GM19372 (cell line): ENCODE data around the gene NEMF.
"Not testable (repeated sequence)": the region's sequence is repeated elsewhere in the genome, so short reads cannot be mapped to it uniquely, and the experiment has no call there.

Experiments
- ATAC-seq: cut with Tn5 transposase; IDR thresholded peaks from one replicate; pipeline ENCODE4 v1.9.1; 2021; ENCODE audit warnings: mild to moderate bottlenecking, low read depth, moderate library complexity; ENCODE audit not compliant: unreplicated experiment

NEMF gene

DNA sequence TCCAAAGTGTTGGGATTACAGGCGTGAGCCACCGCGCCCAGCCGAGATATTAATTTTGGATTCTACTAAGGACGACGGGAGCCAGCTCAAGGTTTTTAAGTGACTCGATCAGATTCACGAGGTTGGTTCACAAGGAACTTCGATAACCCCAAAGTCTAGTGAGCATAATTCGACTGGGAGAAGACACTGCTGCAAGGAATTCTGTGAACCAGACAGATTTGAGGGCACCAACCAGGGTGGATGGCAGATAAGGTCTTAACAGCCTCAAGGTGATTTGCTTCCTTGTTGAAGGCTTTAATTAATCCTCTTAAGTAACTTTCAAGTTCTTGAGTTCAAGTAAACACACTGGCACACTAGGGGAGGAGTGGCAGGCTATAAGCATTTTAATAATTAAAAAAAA is 85.7 kb downstream of the NEMF start:
- no peak for ATAC-seq

DNA sequence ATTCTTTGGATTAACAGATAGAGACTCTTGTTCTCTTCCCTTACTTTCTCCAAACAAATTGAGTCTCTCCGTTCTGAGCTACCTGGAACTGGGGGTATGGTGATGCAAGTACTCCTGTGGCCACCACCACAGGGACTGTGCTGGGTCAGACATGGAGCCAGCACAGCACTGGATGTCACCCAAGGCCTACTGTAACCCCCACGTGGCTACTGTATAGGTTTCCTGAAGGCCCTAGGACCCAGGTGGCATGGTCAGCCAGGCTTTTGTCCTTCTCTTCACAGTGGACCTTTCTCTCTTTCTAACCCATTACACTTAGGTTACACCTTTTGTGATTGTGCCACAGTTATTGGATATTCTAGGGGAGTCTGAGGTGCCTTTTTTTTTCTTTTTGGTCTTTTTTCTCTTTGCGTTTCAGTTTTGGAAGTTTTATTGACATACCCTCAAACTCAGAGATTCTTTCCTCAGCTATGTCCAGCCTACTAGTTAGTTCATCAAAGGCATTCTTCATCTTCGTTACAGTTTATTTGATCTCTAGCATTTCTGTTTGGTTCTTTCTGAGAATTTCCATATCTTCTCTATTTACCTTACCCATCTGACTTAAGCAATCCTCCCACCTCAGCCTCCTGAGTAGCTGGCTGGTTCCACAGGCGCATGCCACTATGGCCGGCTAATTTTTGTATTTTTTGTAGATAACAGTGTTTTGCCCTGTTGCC is 90.6 kb downstream of the NEMF start:
- no peak for ATAC-seq

DNA sequence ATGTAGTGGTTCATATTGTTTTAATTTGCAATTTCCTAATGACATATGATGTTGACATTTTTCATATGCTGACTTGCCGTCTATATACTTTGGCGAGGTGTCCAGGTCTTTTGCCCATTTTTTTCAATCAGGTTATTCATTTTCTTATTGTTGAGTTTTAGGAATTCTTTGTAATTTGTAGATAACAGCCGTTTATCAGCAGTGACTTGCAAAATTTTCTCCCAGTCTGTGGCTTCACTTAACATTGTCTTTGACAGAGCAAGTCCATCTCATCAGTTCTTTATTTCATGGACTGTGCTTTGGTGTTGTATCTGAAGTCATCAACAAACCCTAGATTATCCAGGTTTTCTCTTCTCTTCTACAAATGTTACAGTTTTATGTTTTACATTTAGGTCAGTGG is 97.2 kb downstream of the NEMF start:
- ATAC-seq = no peak

DNA sequence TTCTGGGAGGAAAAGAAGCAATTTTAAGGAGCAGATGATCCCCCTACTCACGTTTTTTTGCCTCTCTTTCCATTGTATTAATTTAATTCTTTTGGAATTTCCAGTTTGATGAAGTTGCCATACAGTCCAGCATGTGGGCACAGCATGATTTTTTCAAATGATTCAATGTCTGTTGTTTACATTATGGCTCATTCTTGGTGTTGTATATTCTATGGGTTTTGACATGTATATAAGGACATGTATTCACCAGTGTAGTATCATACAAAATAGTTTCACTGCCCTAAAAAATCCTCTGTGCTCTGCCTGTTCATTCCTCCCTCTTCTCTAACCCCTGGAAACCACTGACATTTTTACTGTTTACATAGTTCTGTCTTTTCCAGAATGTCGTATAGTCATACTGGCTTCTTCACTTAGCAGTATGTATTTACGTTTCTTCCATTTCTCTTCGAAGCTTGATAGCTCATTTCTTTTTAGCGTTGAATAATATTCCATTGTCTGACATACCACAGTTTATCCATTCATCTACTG is 98.0 kb downstream of the NEMF start:
- no peak for ATAC-seq

DNA sequence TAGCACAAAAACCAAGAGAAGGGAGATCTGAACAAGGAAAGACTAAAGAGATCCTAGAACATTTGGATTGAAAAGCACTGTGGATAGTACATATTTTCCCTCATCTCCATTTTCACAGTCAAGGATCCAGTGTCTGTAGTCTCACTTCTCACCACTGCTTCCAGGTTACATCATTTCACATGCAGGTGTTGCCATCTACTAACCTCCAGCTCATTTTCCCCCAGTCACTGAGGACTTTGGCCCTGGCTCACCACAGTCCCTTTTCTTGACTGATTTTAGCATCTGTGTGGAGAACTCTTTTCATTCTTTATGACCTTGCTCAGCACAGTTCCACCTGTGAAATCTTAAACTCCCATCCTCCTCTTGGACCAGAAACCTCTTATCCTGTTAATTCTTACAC is 106.1 kb downstream of the NEMF start:
- ATAC-seq = not testable (repeated sequence)

DNA sequence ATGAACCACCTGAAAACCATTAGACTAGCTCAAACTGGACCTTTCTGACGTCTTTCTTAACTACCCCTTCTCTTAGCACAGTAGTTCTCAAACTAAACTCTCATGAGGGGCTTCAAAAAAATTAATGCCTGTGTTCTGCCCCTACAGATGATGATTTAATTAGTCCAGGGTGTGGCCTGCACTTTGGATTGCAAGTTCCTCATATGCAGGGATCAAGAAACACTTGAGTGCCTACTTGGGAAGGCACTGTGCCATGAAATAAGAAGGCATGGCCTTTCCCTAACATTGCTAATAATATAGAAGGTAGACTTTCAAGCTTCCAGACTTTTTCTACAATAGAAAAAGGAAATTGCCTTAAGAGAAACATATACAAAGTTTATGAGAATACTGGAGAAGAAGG is 107.4 kb downstream of the NEMF start:
- ATAC-seq = no peak

DNA sequence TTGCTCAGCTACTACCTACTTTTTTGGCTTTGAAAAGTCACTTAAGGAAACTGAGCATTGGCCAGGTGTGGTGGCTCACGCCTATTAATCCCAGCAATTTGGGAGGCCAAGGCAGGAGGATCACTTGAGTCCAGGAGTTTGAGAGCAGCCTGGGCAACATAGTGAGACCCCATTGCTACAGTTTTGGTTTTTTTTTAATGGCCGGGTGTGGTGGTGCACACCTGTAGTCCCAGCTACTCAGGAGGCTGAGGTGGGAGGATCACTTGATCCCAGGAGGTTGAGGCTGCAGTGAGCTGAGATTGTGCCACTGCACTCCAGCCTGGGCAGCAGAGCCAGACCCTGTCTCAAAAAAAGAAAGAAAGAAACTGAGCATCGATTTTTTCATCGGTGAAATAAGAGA is 116.9 kb downstream of the NEMF start:
- not testable (repeated sequence) for ATAC-seq

DNA sequence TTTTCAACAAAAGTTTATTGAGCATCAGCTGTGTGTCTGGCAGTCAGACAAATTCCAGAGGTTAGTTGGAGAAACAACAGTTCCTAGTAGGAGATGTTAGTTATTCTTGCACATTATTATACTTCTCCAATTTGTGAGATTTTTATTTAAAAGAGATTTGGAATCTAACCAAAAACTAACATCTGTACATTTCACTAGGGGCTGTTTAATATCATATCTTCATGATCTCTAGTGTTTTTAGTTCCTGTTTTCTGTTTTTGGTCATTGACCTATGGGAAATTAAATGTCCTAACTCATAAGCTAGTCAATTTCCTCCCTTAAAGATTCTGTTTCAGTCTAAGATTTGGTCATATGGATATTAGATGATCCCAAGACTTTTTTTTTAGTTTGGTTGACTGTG is 118.8 kb downstream of the NEMF start:
- ATAC-seq = no peak

DNA sequence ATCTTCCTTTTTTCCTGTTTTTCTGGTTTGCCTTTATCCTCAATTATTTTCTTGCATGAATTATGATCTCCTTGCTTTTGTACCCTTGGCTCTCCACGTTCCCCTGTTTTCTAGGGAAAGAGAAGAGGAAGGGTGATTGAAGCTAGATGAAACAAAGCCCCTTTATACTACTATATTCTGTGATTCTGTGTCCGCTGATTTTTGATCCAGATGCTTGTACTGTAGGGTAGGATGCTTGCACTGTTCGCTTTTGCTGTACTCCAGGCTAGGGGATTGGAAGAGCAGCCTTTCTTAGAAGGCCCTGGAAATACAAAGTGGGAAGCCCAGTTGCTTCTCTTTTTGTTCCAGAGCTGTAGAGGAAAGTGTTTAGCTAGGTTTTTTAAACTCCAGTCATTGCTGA is 119.7 kb downstream of the NEMF start:
- ATAC-seq = no peak
